HG03520 (cell line): ENCODE data around the gene CHCHD4.
A peak's percentile ranks its signal among the peaks of the same experiment; 100 is the strongest.

Source experiments
- ATAC-seq: cut with Tn5 transposase; IDR thresholded peaks from one replicate; pipeline ENCODE4 v1.9.1; 2021; ENCODE audit warnings: mild to moderate bottlenecking, moderate library complexity; ENCODE audit not compliant: unreplicated experiment

Gene CHCHD4

DNA sequence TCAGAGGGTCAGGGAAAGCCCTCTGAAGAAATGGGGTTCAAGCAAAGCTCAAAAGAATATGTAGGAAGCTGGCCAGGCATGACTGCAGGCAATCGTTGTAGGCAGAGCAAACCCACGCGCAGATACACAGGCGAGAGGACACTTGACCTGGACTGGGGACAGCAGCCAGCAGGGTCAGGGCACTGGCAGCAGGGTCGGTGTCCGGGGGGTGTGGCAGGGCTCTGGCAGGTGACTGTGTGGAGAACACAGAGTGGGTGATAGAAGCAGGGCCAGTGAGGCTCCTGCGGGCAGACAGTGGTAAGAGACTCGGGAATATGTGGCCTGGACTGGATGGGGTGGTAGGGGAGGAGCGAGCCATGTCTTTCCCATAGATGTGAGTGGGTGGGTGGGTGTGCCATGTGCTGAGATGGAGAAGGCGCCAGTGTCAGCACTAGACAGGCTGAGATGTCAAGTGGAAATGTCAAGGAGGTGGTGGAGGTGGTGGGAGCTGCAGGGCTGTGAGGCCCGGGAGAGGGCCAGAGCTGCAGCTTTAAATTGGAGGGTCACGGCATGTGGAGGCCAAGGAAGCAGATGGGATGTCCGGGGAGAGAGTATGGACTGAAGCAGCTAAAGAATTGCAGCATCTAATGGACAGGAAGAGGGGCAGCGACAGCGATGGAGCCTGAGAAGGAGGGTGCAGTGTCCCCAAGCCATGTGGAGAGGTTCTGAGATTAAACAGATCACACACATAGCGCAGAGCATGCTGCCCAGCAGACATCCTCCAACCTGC, 13.6 kb upstream of the CHCHD4 start:
- no peak for ATAC-seq

DNA sequence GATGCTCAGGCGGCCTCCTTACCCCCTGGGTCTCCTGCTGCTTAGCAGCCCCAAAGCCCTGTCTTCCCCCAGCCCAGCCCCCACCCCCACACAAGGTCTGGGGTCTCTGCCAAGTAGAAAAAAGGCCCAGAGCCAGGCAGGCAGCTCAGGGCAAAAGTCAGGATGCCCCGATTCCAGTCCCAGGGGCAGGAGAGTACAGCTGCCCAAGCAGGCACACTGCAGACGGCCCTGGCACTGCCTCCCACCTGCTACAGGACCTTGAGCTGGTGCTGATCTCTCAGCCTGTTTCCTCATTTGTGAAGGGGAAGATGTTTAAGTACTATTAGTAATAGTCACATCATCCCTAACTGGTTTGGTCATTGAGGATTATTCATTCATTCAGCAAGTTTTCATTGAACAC, 12.8 kb upstream of the CHCHD4 start:
- ATAC-seq, result no peak

DNA sequence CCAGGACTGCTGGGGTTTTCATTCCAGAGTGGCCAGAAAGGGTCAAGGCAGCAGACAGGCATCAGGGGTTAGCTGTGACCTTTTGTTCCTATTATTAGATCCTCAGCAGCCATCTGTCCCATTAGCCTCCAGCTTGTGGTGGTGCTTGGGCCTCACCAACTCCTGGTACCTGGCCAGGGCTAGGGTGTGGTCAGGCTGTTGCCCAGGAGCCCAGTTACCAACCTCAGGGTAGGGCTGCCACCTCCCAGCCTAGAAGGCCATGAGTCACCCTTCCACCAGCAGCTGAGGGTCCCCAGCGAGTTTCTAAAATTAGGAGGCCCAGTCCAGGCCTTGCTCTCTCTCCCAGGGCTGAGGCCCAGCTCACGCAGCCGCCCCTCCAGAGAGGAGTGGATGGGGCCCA, 12.3 kb upstream of the CHCHD4 start:
- no peak for ATAC-seq

GRCh38 chr3:14135581-14135980, 10.9 kb upstream of the CHCHD4 start:
- no peak for ATAC-seq

DNA sequence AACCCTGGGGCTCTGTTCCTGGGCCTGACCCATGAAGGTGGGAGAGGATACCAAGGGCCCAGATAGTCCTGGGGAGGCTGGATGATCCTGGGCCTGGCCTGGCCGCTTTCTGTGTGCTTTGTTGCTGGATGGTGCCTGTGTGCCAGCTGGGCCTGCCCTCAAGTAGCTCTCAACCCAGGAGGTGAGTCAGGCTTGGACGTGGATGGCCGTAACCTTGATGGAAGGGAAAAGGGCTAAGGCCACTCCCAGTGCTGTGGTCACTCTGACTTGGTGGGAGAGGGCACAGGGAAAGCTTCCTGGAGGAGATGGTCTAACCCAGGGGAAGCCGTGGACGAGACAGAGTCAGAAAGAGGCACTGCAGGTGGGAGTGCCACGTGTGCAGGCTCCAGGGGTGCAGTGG, 9.6 kb upstream of the CHCHD4 start:
- no peak for ATAC-seq

GRCh38 chr3:14133876-14134275, 9.2 kb upstream of the CHCHD4 start:
- ATAC-seq, result no peak

GRCh38 chr3:14133188-14133800, 8.6 kb upstream of the CHCHD4 start:
- no peak for ATAC-seq

GRCh38 chr3:14132689-14133088, 8.0 kb upstream of the CHCHD4 start:
- no peak for ATAC-seq

GRCh38 chr3:14132120-14132519, 7.5 kb upstream of the CHCHD4 start:
- ATAC-seq, result no peak

DNA sequence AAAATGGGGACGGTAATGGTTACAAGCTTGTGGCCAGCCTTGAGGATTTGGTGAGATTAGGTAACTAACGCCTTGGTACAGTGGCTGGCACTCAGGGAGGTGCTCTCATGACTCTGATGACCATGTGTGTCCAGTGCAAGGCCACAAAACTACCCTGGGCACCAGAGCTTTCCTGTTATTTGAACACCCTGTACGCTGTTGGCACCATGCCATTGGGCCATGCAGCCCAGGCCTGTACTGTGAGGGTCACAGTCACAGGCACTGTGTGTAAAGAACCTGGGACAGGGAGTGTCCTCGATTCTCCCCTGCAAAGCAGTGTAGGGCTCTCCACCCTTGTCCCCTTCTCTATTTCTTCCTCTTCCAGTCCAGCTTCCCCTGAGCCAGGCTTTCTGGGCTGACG, 6.5 kb upstream of the CHCHD4 start:
- no peak for ATAC-seq

DNA sequence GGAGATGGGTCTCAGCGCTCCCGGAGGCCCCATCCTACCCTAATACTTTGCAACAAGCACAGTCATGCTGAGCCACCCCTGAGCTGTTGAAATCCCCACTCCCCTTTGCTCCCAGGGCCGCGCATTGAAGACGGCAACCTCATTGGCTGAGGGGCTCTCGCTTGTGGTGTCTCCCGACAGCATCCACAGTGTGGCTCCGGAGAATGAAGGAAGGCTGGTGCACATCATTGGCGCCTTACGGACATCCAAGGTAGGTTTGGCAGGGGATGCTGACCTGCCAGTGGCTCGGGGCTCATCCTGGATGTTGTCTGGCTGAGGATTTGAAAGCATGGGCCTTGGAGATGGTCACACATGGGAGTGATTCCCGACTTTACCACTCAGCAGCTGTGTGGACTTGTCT, 6.0 kb upstream of the CHCHD4 start:
- ATAC-seq, result no peak

- ATAC-seq, result no peak
Measured at GRCh38 chr3:14130230-14130629, 5.6 kb upstream of the CHCHD4 start.

DNA sequence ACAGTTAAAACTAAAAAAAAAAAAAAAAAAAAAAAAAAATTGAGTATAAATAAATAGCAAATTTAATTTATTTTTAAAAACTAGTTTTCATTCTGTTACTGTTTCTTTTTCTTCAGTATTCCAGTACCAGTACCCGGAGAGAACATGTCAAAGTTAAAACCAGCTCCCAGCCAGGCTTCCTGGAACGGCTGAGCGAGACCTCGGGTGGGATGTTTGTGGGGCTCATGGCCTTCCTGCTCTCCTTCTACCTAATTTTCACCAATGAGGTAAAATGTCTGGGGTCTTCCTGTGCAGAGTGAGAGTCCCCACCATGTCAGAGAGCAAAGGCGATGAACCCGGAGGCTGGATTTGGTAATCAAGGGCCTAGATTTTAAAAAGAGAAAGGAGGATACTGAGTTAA, 4.6 kb upstream of the CHCHD4 start:
- ATAC-seq, result no peak

GRCh38 chr3:14128724-14129123, 4.1 kb upstream of the CHCHD4 start:
- no peak for ATAC-seq

DNA sequence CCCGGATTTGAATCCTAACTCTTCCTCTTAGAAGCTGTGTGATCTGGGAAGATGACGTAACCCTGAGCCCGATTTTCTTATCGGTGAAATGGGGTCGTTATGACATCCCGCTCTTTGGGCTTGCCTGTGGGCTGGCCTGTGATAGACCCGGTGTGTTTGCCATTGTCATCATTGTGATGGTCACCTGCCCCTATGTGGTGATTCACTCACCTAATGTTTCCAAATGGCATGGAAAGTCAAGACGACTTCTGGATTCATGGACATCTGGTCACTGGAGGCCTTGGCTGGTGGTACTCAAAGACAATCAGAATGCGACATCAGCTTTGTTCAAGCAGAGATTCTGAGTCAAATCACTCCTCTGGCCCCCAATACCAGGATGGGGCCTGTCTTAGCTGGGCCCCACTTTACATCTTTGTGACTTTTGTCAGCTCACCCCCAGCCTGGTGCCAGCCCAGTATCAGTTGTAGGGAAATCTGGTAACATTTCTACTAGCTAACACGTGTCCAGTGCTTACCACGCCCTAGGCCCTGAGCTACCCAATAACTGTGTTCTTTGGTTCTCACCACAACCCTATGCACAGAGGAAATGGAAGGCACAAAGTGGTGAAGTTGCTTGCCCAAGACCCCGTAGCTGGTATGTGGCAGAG, 3.0 kb upstream of the CHCHD4 start:
- no peak for ATAC-seq

DNA sequence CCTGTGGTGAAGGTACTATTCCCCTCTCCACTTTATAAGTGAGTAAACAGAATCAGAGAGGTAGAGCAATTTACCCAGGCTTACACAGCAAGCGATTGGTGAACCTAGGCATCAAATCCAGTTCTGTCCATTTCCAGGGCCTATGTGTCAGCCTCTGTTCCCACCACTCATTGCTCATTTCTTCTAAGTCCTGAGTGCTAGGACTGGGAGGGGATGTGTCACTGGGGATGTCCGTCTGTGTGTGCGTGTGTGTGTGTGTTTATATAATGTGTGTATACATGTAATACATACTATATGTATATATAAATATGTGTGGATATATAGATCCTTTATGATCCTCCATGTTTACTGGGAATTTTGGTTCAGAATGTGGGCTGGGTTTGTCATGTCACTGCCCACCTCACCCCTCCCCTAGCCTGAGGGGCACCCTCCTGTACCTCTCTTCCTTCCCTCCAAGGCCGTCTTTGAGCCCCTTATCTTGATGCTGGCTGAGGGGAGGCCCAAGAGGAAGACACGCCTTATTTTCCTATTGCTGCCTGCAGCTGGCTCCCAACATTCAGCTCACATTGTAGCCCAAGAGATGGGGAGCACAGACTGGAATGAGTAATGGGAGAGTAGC, 2.3 kb upstream of the CHCHD4 start:
- no peak for ATAC-seq

DNA sequence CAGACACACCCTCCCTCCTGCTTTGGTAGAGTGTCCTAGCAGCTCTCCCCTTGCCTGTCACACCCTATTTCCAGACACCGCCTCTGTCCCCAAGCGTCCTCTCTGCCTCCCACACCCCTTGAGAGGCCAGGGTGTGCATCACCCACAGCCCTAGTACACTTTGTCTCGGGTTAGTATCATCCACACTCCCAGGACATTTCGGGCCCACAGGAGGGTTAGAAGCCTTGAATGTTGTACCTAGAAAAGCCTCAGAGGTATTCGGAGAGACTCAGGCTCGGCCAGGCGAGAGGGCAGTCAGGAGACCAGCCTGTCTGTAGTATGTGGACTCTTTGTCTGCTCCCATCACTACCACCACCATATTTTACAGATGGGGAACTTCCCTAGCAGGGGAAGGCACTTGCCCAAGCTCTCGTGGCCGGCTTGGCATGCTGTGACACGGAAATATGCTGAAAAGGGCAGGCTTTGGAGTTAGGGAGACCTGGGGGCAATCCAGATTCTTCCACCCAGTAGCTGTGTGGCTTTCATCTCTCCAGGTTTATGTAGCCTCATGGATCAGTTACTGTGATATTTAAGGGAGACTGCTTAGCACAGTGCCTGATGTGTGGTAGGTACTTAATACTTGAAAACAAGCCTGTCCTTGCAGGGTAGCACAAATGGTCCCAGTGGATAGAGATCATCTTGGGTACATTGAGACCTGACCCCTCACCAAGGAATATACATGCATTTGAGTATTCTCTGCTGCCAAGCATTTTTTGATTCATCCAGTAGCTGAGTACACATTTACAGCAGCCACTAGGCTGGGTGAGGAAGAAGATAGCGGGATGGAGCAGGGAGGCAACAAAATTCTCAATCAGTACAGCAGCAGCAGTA, 1.6 kb upstream of the CHCHD4 start:
- no peak for ATAC-seq

DNA sequence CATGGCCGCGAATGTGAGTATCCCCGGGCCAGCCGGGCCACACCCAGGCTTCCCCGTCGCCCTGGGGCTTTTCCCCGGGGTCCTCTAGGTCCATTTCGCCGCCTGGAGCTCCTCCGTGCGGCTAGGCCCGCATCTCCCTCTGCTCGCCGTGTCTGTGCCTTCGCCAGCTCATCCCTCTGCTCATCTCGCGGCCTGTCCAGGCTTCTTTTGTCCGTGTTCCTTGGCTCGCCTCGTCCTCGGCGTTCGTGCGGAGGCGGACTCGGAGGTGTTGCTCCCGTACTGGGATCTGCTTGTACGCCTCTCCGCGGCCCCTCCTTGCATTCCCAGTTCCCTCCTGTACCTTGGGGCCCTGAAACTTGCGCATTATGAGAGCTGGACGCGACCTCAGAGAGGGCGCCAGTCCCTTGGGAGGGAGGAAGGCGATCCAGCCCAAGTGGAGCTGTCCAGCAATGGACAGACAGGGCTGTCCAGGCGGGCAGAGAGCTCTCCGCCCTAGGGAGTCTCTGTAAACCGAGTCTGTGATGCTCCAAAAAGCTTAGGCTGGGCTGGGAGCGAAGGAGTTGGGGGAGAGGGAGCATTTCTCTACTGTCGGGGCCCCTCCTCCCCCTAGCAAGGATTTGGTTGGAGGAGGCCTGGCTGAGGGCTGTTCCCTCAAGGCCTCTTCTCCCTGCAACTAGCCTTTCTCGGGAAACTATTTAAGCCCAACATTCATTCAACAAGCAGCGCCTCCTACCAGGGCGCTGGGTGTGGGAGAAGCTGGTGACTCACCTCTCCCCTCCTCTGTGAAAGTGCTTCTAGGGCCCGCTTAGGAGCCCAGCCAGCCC, 735 bp upstream of the CHCHD4 start:
- ATAC-seq, result peak; percentile 14

GRCh38 chr3:14124223-14124614, 451 bp downstream of the CHCHD4 start:
- ATAC-seq, result peak; percentile 21
